ENCODE results near the gene MTHFD1. TPM values are rescaled to one million over a fixed set of nuclear protein-coding genes. Genes with fewer than 3 reads are reported as not detected.
A peak's percentile ranks its signal among the peaks of the same experiment; 100 is the strongest.

Gene MTHFD1
- total and polyA plus RNA-seq, 9 of the 15 experiments (the other 6 are each of a cell fraction or from before 2014, with no cell fraction given), result 66.7 to 158 (median 90.9) TPM

DNA sequence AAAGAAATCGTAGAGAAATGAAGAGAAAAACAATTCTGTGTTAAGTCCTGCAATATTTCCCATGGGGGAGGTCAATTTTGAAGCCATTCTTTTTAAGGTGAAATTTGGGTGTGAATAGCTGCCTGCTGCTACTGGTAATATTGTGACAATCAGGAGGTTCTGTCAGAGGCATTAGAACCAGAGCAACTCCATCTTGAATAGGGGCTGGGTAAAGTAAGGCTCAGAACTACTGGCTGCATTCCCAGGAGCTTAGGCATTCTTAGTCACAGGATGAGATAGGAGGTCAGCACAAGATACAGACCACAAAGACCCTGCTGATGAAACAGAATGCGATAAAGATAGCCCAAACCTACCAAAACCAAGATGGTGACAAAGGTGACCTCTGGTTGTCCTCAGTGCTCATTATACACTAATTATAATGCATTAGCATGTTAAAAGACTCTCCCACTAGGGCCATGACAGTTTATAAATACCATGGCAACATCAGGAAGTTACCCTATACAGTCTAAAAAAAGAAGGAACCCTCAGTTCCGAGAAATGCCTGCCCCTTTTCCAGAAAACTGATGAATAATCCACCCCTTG lies 24.8 kb upstream of the MTHFD1 start:
- no peaks in the 10 kb centered on the region for H3K79me2 ChIP-seq (ENCODE audit: control insufficient read depth, insufficient read depth, low read length)
- peak; percentile 59 for TF ChIP-seq EP300 (IDR thresholded peaks at IDR 0.05; ENCODE audit: low read length)
- TF ChIP-seq BCL6 (CRISPR knock-in tag; IDR thresholded peaks at IDR 0.05), result peak; percentile 98
- TF ChIP-seq PHF21A (IDR thresholded peaks at IDR 0.05; ENCODE audit: borderline replicate concordance, low read depth), result no peak
- no peak for TF ChIP-seq KAT8 (IDR thresholded peaks at IDR 0.05; ENCODE audit: low read depth)
- TF ChIP-seq DIDO1 (tag; IDR thresholded peaks at IDR 0.05; ENCODE audit: low read depth), result peak; percentile 98
- peak in 1 of 2 experiments; percentile 52; a peak in 2 of 4 replicates for TF ChIP-seq HDAC1 (IDR thresholded peaks at IDR 0.05)
- TF ChIP-seq FOXM1 (IDR thresholded peaks at IDR 0.05; ENCODE audit: low read depth), result no peak
- TF ChIP-seq FOXM1 (CRISPR knock-in tag; IDR thresholded peaks at IDR 0.05; ENCODE audit: low read depth), result no peak
- TF ChIP-seq ZNF239 (CRISPR knock-in tag; IDR thresholded peaks at IDR 0.05), result peak; percentile 98
- TF ChIP-seq, protein P1, sequence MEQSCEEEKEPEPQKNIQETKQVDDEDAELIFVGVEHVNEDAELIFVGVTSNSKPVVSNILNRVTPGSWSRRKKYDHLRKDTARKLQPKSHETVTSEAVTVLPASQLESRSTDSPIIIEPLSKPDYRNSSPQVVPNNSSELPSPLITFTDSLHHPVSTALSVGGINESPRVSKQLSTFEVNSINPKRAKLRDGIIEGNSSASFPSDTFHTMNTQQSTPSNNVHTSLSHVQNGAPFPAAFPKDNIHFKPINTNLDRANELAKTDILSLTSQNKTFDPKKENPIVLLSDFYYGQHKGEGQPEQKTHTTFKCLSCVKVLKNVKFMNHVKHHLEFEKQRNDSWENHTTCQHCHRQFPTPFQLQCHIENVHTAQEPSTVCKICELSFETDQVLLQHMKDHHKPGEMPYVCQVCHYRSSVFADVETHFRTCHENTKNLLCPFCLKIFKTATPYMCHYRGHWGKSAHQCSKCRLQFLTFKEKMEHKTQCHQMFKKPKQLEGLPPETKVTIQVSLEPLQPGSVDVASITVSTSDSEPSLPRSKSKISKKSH (CRISPR knock-in tag; IDR thresholded peaks at IDR 0.05), result peak; percentile 93
- TF ChIP-seq ESRRB (CRISPR knock-in tag; IDR thresholded peaks at IDR 0.05; ENCODE audit: borderline replicate concordance), result peak; percentile 93
- TF ChIP-seq EHMT2 (IDR thresholded peaks at IDR 0.05), result peak; percentile 42; the same call in 1 of the 2 replicates
- TF ChIP-seq, protein P2, sequence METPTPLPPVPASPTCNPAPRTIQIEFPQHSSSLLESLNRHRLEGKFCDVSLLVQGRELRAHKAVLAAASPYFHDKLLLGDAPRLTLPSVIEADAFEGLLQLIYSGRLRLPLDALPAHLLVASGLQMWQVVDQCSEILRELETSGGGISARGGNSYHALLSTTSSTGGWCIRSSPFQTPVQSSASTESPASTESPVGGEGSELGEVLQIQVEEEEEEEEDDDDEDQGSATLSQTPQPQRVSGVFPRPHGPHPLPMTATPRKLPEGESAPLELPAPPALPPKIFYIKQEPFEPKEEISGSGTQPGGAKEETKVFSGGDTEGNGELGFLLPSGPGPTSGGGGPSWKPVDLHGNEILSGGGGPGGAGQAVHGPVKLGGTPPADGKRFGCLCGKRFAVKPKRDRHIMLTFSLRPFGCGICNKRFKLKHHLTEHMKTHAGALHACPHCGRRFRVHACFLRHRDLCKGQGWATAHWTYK (CRISPR knock-in tag; IDR thresholded peaks at IDR 0.05), result peak; percentile 100
- TF ChIP-seq, protein P3, sequence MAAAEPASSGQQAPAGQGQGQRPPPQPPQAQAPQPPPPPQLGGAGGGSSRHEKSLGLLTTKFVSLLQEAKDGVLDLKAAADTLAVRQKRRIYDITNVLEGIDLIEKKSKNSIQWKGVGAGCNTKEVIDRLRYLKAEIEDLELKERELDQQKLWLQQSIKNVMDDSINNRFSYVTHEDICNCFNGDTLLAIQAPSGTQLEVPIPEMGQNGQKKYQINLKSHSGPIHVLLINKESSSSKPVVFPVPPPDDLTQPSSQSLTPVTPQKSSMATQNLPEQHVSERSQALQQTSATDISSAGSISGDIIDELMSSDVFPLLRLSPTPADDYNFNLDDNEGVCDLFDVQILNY (CRISPR knock-in tag; IDR thresholded peaks at IDR 0.05), result no peak
- TF ChIP-seq RAD21 (CRISPR knock-in tag; conservative IDR thresholded peaks at IDR 0.05 in 1 of 2, IDR thresholded peaks at IDR 0.05 in 1 of 2), result peak in 1 of 2 experiments; percentile 62; a peak in 2 of 4 replicates
- TF ChIP-seq, protein P4, sequence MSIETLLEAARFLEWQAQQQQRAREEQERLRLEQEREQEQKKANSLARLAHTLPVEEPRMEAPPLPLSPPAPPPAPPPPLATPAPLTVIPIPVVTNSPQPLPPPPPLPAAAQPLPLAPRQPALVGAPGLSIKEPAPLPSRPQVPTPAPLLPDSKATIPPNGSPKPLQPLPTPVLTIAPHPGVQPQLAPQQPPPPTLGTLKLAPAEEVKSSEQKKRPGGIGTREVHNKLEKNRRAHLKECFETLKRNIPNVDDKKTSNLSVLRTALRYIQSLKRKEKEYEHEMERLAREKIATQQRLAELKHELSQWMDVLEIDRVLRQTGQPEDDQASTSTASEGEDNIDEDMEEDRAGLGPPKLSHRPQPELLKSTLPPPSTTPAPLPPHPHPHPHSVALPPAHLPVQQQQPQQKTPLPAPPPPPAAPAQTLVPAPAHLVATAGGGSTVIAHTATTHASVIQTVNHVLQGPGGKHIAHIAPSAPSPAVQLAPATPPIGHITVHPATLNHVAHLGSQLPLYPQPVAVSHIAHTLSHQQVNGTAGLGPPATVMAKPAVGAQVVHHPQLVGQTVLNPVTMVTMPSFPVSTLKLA (conservative IDR thresholded peaks at IDR 0.05), result no peak
- no peak for TF ChIP-seq RB1 (IDR thresholded peaks at IDR 0.05; ENCODE audit: low read depth)
- TF ChIP-seq SP2 (IDR thresholded peaks at IDR 0.05; ENCODE audit: extremely low read depth, low read depth, low read length, poor library complexity, severe bottlenecking), result no peak

More for the DNA sequence above, 24.8 kb upstream of the MTHFD1 start:
- no peaks in the 10 kb centered on the region for H3K9me3 ChIP-seq (replicated peaks; ENCODE audit: control insufficient read depth, insufficient read depth, low read depth, low read length)
- H3K9me1 ChIP-seq (ENCODE audit: control insufficient read depth, insufficient read depth, low read length), result no peaks in the 10 kb centered on the region
- in situ Hi-C loops (cut with MboI), result no loop called here
- no peak overlapping the region; the same call in 1 of the 2 replicates for H3K4me2 ChIP-seq (ENCODE audit: insufficient read depth, low read length)
- WGBS (ENCODE audit: insufficient coverage, low coverage, missing lambda C conversion rate), result 6% methylated on average over 3 of the region's 3 CpGs
- H4K20me1 ChIP-seq (replicated peaks; ENCODE audit: control insufficient read depth, insufficient read depth, low read length), result no peaks in the 10 kb centered on the region
- CTCF ChIA-PET (ENCODE audit: low intra/inter-chr PET ratio), result no interaction called here
- H3K4me1 ChIP-seq (replicated peaks in 1 of 2; ENCODE audit: control insufficient read depth in 2 of 2, insufficient read depth in 2 of 2, low read length in 2 of 2), result peaks cover 0 to 13% of the 10 kb centered on the region in 2 experiments; a peak in 2 of 5 replicates
- H2AFZ ChIP-seq (ENCODE audit: low read depth, low read length), result peak overlapping the region; percentile 53; the same call in 1 of the 2 replicates
- no peak overlapping the region for H3K9ac ChIP-seq (ENCODE audit: insufficient read depth in 1 of 2, low read depth in 2 of 2, low read length in 2 of 2)
- peak in 1 of 4 experiments; percentile 58 for DNase-seq (ENCODE audit: extremely low read depth in 1 of 4, low spot score in 3 of 4)
- POLR2A ChIA-PET, result interaction anchor here (1.2 kb wide), 1 partner anchor 25 kb away, joined by 3 read pairs; no protein-coding TSS in a partner anchor
- ATAC-seq, result peak; percentile 71
- no peak overlapping the region for H3K4me3 ChIP-seq
- FAIRE-seq, result peak; percentile 89
- H3K36me3 ChIP-seq (ENCODE audit: control insufficient read depth, insufficient read depth, low read length), result no peaks in the 10 kb centered on the region
- intact Hi-C loops (cut with micrococcal nuclease), result no loop called here
- H3K27ac ChIP-seq (ENCODE audit: extremely low read depth, low read depth, low read length), result peak overlapping the region; percentile 69; the same call in 2 of the 3 replicates
- no TSS peak for BruUV-seq (replicated peaks)
- no peaks in the 10 kb centered on the region for H3K27me3 ChIP-seq (ENCODE audit: control insufficient read depth in 2 of 2, insufficient read depth in 2 of 2, low read length in 2 of 2)
